Pancreas (tissue), 10 donors: ENCODE data around the gene VPS54. TPM values are rescaled to one million over a fixed set of nuclear protein-coding genes. Genes with fewer than 3 reads are reported as not detected.

Experiments used
- ATAC-seq, 4 donors: fragments of 200-7000 bp; cut with Tn5 transposase; one replicate each; pipeline versions ENCODE4 v1.8.0 to v1.9.1; 2020; ENCODE audit warnings: mild to moderate bottlenecking in 4 of 4, moderate library complexity in 4 of 4
- DNase-seq, 6 donors: peaks; one replicate each; pipeline ENCODE4 v3.0.0-alpha.2; 2020
- FAIRE-seq: peaks from 2 replicates; lab custom pipeline; 2012; peaks lifted over from hg19 to GRCh38; lab: Jason Lieb, UNC
- H3K27ac ChIP-seq, 4 donors: fragments of 200-600 bp; sonication (generic); 1 replicate in 3 of 4; 2 replicates in 1 of 4; pipeline versions ENCODE4 v1.5.0 to v1.8.0; 2020
- H3K27me3 ChIP-seq, 4 donors: fragments of 200-600 bp; one replicate each; pipeline ENCODE4 v1.8.0; 2021
- H3K36me3 ChIP-seq, 3 donors: fragments of 200-600 bp; sonication (generic) in 1 of 3; one replicate each; pipeline versions ENCODE4 v1.5.0 to v1.8.0; 2020 to 2021
- H3K4me1 ChIP-seq, 3 donors: fragments of 200-600 bp; one replicate each; pipeline ENCODE4 v1.8.0; 2021
- H3K4me3 ChIP-seq, 4 donors: fragments of 200-600 bp; sonication (generic) in 2 of 4; one replicate each; pipeline versions ENCODE4 v1.5.0 to v1.8.0; 2020 to 2021
- H3K9me3 ChIP-seq, 4 donors: fragments of 200-600 bp; one replicate each; pipeline ENCODE4 v1.8.0; 2021
- CTCF ChIP-seq, 4 donors: fragments of 200-600 bp; sonication (generic) in 3 of 4; IDR thresholded peaks; one replicate each; pipeline versions ENCODE4 v1.5.0 to v1.8.0; 2021; ENCODE audit warnings: antibody characterized with exemption in 4 of 4
- WGBS, 2 donors: extraction: QIAGEN DNeasy Blood & Tissue Kit; methylation state at CpG; one replicate each; pipeline ENCODE4 v1.1.7; 2013; 5-methylcytosine and 5-hydroxymethylcytosine counted together
- intact Hi-C, 3 donors: fragments of 100-400 bp; cut with DNase I; formaldehyde crosslinking; loops; one replicate each; pipeline versions ENCODE4 v1.11.1 to v1.14.2; 2022
- polyA plus RNA-seq, 2 donors: library from polyadenylated mRNA; stranded (reverse); fragments of 200-250 nt; gene quantifications; one replicate each; pipeline ENCODE4 v1.2.3, GENCODE V29; 2013
- total RNA-seq, 6 donors: library from RNA; stranded (reverse); fragmentation: NEBNext Ultra II Directional in 4 of 6; extraction: Animal tissue kit (Norgen Biotek cat#: 25700) in 4 of 6; gene quantifications; one replicate each; pipeline versions ENCODE4 v1.2.1 to v1.2.4, GENCODE V29; 2021 to 2023
- donor health status: healthy with polysubstance abuse.
- donor health status: DM: no; HTN: no; CAD: no; lungs with moderate emphysema.
- donor health status: DM: no; HTN: no; CAD: no.
- donor health status: control.
- donor health status: control.
- donor health status: Bipolar disorder and iron deficiency.
- donor health status: DM: yes; HTN: yes; CAD: no.
- donor health status: DM: no; HTN: no; CAD: no.
- donor health status: DM: no; HTN: no; CAD: no.
- donor health status: DM: yes; HTN: yes; CAD: no.

VPS54 gene
- total and polyA plus RNA-seq, 8 donors = 7.9 to 18.1 (median 13.0) TPM

- intact Hi-C loops = loop anchor here in 1 of 3 donors (10.0 kb wide), 1 partner anchor 185 kb away; no protein-coding TSS in a partner anchor
- H3K9me3 ChIP-seq = no peaks in the 10 kb centered on the region
- no peak for TF ChIP-seq CTCF (IDR thresholded peaks at IDR 0.05)
- no peak overlapping the region for H3K4me3 ChIP-seq
- H3K36me3 ChIP-seq = no peaks in the 10 kb centered on the region
- peaks cover 0 to 5% (median 3%) of the 10 kb centered on the region in 3 donors for H3K4me1 ChIP-seq
- no peak for DNase-seq
- no peak for ATAC-seq
- no peaks in the 10 kb centered on the region for H3K27me3 ChIP-seq
- FAIRE-seq = no peak
- no peak overlapping the region for H3K27ac ChIP-seq
- 91 to 95% methylated on average over 2 of the region's 2 CpGs for WGBS, 2 donors
Observed at GRCh38 chr2:63879876-63880433, 139.3 kb downstream of the VPS54 start.

DNA sequence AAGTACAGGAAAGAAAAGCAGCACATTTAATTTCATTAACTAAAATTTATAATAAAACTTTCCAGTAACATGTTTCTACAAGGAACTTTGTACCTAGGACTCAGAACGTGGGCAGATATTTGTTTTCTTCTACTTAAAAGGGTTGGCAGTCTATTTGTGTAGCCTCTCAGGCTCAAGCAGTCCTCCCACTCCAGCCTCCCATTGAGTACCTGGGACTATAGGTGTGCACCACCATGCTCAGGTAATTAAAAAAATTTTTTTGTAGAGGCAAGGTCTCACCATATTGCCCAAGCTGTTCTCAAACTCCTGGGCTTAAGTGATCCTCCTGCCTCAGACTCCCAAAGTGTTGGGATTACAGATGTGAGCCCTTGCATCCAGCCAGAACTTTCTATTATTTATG lies 140.7 kb downstream of the VPS54 start:
- WGBS, 2 donors = 78 to 83% methylated on average over 1 of the region's 1 CpG
- intact Hi-C loops = no loop called here

DNA sequence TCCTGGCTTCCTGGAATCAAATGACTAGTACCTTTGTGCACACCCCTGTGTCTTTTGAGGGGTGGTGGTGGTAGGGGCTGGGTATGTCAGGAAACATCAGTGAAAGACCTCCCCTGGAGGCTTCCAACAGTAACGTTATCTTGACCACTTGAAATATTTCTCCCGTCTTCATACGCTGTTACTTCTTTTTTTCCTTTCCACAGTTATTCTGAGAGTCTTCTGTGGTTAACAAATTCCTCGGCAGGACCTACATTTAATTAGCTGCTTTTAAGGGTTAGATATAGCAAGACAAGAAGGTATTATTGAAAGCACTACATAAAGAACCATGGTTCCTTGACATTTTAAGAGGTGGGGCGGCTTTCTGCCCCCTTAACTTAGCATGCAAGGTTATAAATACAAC lies 142.9 kb downstream of the VPS54 start:
- 87 to 89% methylated on average over 5 of the region's 5 CpGs for WGBS, 2 donors
- TF ChIP-seq CTCF (IDR thresholded peaks at IDR 0.05) = no peak
- no peak overlapping the region for H3K4me3 ChIP-seq
- intact Hi-C loops = no loop called here
- no peak for FAIRE-seq
- DNase-seq = no peak
- no peak for ATAC-seq
- H3K27me3 ChIP-seq = no peaks in the 10 kb centered on the region
- H3K4me1 ChIP-seq = peaks cover 0 to 5% (median 3%) of the 10 kb centered on the region in 3 donors
- no peaks in the 10 kb centered on the region for H3K9me3 ChIP-seq
- peak overlapping the region in 1 of 4 donors; percentile 34 for H3K27ac ChIP-seq
- H3K36me3 ChIP-seq = no peaks in the 10 kb centered on the region

More for the DNA sequence above, 140.7 kb downstream of the VPS54 start:
- H3K4me1 ChIP-seq = peaks cover 0 to 5% (median 3%) of the 10 kb centered on the region in 3 donors
- H3K9me3 ChIP-seq = no peaks in the 10 kb centered on the region
- no peaks in the 10 kb centered on the region for H3K27me3 ChIP-seq
- no peaks in the 10 kb centered on the region for H3K36me3 ChIP-seq
- H3K27ac ChIP-seq = no peak overlapping the region
- H3K4me3 ChIP-seq = no peak overlapping the region
- FAIRE-seq = no peak
- no peak for DNase-seq
- TF ChIP-seq CTCF (IDR thresholded peaks at IDR 0.05) = no peak
- ATAC-seq = no peak

- peak in 3 of 4 donors; percentile 21 to 68 (median 59) for ATAC-seq
- intact Hi-C loops = no loop called here
- no peak for TF ChIP-seq CTCF (IDR thresholded peaks at IDR 0.05)
Observed at GRCh38 chr2:63875559-63876245, 143.5 kb downstream of the VPS54 start.

DNA sequence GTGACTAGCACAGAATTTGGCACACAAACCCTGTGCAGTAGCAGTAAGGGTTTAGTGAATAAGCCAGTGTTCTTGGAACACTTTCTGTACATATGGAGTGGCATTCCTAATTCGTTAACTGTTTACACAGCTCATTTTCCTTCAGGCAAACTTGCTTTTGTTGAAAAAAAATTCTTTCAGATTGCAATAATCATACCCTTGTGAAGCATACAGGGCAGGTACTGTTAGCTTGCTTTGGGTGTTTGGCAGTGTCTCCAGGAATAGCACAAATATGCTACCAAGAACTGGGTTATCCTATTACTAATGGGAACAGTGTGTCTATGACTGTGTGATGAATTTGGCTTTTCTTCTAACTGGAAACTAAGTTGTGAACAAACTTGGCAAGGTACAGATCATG lies 144.1 kb downstream of the VPS54 start:
- peak in 2 of 4 donors; percentile 49 to 71 for ATAC-seq
- intact Hi-C loops = no loop called here
- TF ChIP-seq CTCF (IDR thresholded peaks at IDR 0.05) = no peak
- Histone ChIP-seq H3K27ac (no peak overlapping the region), H3K9me3 (no peaks in the 10 kb centered on the region), H3K4me1 (peaks cover 0 to 5% (median 3%) of the 10 kb centered on the region in 3 donors), H3K27me3 (no peaks in the 10 kb centered on the region), H3K36me3 (no peaks in the 10 kb centered on the region), H3K4me3 (no peak overlapping the region)
- no peak for FAIRE-seq
- DNase-seq = no peak
- 28 to 30% methylated on average over 1 of the region's 1 CpG for WGBS, 2 donors

More at GRCh38 chr2:63875559-63876245, 143.5 kb downstream of the VPS54 start:
- no peak for DNase-seq
- H3K9me3 ChIP-seq = no peaks in the 10 kb centered on the region
- no peak for FAIRE-seq
- H3K27me3 ChIP-seq = no peaks in the 10 kb centered on the region
- no peaks in the 10 kb centered on the region for H3K36me3 ChIP-seq
- WGBS, 2 donors = 79 to 91% methylated on average over 3 of the region's 3 CpGs
- no peak overlapping the region for H3K4me3 ChIP-seq
- H3K4me1 ChIP-seq = peaks cover 0 to 5% (median 3%) of the 10 kb centered on the region in 3 donors
- H3K27ac ChIP-seq = peak overlapping the region in 1 of 4 donors; percentile 34
